Keratinocyte (primary cell): ENCODE results near the gene CYP4F11.

Experiments used
- CTCF ChIP-seq, 3 experiments: IDR thresholded peaks in 1 of 3; conservative IDR thresholded peaks in 1 of 3; optimal IDR thresholded peaks in 1 of 3; 2 replicates in 2 of 3; 3 replicates in 1 of 3; pipeline versions ENCODE3 to v1.5.1; 2011; ENCODE audit warnings: low read length in 3 of 3, mild to moderate bottlenecking in 3 of 3, moderate library complexity in 2 of 3, control low read depth in 1 of 3, inconsistent platforms in 1 of 3; ENCODE audit not compliant: insufficient read depth in 2 of 3; ENCODE audit errors: extremely low read depth in 1 of 3
- EZH2 ChIP-seq: IDR thresholded peaks from one replicate; pipeline ENCODE4 v1.6.1; 2012; ENCODE audit warnings: inconsistent platforms, mild to moderate bottlenecking, low read length, moderate library complexity

- TF ChIP-seq CTCF (optimal IDR thresholded peaks at IDR 0.05 in 1 of 3, IDR thresholded peaks at IDR 0.05 in 1 of 3, conservative IDR thresholded peaks at IDR 0.05 in 1 of 3; ENCODE audit: extremely low read depth in 1 of 3, insufficient read depth in 2 of 3, low read length in 3 of 3) (no peak), EZH2 (no peak)
Observed at GRCh38 chr19:15962319-15962718, 28.0 kb upstream of the CYP4F11 start.
